ENCODE results near the gene S100A8.

Gene S100A8

GRCh38 chr1:153387001-153387400 is 3.9 kb downstream of the S100A8 start:
- H3K27me3 ChIP-seq (ENCODE audit: low read depth, low read length): peaks cover 85% of the 10 kb centered on the region
- H3K36me3 ChIP-seq (replicated peaks; ENCODE audit: low read depth, low read length): no peaks in the 10 kb centered on the region

GRCh38 chr1:153386500-153386901 is 4.4 kb downstream of the S100A8 start:
- Histone ChIP-seq H2AFZ (ENCODE audit: low read depth, low read length) (no peak overlapping the region), H3K9me3 (ENCODE audit: insufficient read depth, low read length) (no peaks in the 10 kb centered on the region), H3K9ac (ENCODE audit: low read length) (no peak overlapping the region), H3K27ac (ENCODE audit: low read length) (no peak overlapping the region), H3K79me2 (ENCODE audit: low read length) (no peaks in the 10 kb centered on the region), H3K4me3 (ENCODE audit: low read length) (no peak overlapping the region), H3K4me2 (ENCODE audit: low read length) (no peak overlapping the region), H3K27me3 (ENCODE audit: low read depth, low read length) (peaks cover 85% of the 10 kb centered on the region), H3K36me3 (replicated peaks; ENCODE audit: low read depth, low read length) (no peaks in the 10 kb centered on the region), H3K4me1 (ENCODE audit: low read length) (no peaks in the 10 kb centered on the region), H4K20me1 (ENCODE audit: insufficient read depth, low read length) (no peaks in the 10 kb centered on the region)
- TF ChIP-seq CTCF (IDR thresholded peaks at IDR 0.05; ENCODE audit: low read depth, low read length) (no peak), EZH2phosphoT487 (IDR thresholded peaks at IDR 0.05; ENCODE audit: low read depth) (no peak)

More at GRCh38 chr1:153387001-153387400, 3.9 kb downstream of the S100A8 start:
- Histone ChIP-seq H3K79me2 (ENCODE audit: low read length) (no peaks in the 10 kb centered on the region), H3K9ac (ENCODE audit: low read length) (no peak overlapping the region), H3K4me3 (ENCODE audit: low read length) (no peak overlapping the region), H3K9me3 (ENCODE audit: insufficient read depth, low read length) (no peaks in the 10 kb centered on the region), H4K20me1 (ENCODE audit: insufficient read depth, low read length) (no peaks in the 10 kb centered on the region), H3K4me1 (ENCODE audit: low read length) (no peaks in the 10 kb centered on the region), H2AFZ (ENCODE audit: low read depth, low read length) (no peak overlapping the region), H3K27ac (ENCODE audit: low read length) (no peak overlapping the region), H3K4me2 (ENCODE audit: low read length) (no peak overlapping the region)
- no peak for TF ChIP-seq CTCF (IDR thresholded peaks at IDR 0.05; ENCODE audit: low read depth, low read length)
- no peak for TF ChIP-seq EZH2phosphoT487 (IDR thresholded peaks at IDR 0.05; ENCODE audit: low read depth)

GRCh38 chr1:153384958-153385580 is 5.8 kb downstream of the S100A8 start:
- Histone ChIP-seq H3K27ac (ENCODE audit: low read length) (no peak overlapping the region), H3K9me3 (ENCODE audit: insufficient read depth, low read length) (no peaks in the 10 kb centered on the region), H3K4me3 (ENCODE audit: low read length) (no peak overlapping the region), H3K36me3 (replicated peaks; ENCODE audit: low read depth, low read length) (no peaks in the 10 kb centered on the region), H4K20me1 (ENCODE audit: insufficient read depth, low read length) (no peaks in the 10 kb centered on the region), H3K4me1 (ENCODE audit: low read length) (no peaks in the 10 kb centered on the region), H3K4me2 (ENCODE audit: low read length) (no peak overlapping the region), H2AFZ (ENCODE audit: low read depth, low read length) (no peak overlapping the region), H3K27me3 (ENCODE audit: low read depth, low read length) (peaks cover 78% of the 10 kb centered on the region), H3K9ac (ENCODE audit: low read length) (no peak overlapping the region), H3K79me2 (ENCODE audit: low read length) (no peaks in the 10 kb centered on the region)
- no peak for TF ChIP-seq EZH2phosphoT487 (IDR thresholded peaks at IDR 0.05; ENCODE audit: low read depth)
- no peak for TF ChIP-seq CTCF (IDR thresholded peaks at IDR 0.05; ENCODE audit: low read depth, low read length)

- H3K36me3 ChIP-seq (replicated peaks; ENCODE audit: low read depth, low read length): no peaks in the 10 kb centered on the region
- H4K20me1 ChIP-seq (ENCODE audit: insufficient read depth, low read length): no peaks in the 10 kb centered on the region
- H3K27me3 ChIP-seq (ENCODE audit: low read depth, low read length): peaks cover 72% of the 10 kb centered on the region
- no peak overlapping the region for H3K27ac ChIP-seq (ENCODE audit: low read length)
- H3K4me3 ChIP-seq (ENCODE audit: low read length): no peak overlapping the region
- H3K9ac ChIP-seq (ENCODE audit: low read length): no peak overlapping the region
- TF ChIP-seq CTCF (IDR thresholded peaks at IDR 0.05; ENCODE audit: low read depth, low read length): no peak
- TF ChIP-seq EZH2phosphoT487 (IDR thresholded peaks at IDR 0.05; ENCODE audit: low read depth): no peak
- H3K9me3 ChIP-seq (ENCODE audit: insufficient read depth, low read length): no peaks in the 10 kb centered on the region
- no peaks in the 10 kb centered on the region for H3K79me2 ChIP-seq (ENCODE audit: low read length)
- H3K4me1 ChIP-seq (ENCODE audit: low read length): no peaks in the 10 kb centered on the region
- H2AFZ ChIP-seq (ENCODE audit: low read depth, low read length): no peak overlapping the region
- no peak overlapping the region for H3K4me2 ChIP-seq (ENCODE audit: low read length)
These were observed 10.2 kb downstream of the S100A8 start for GRCh38 chr1:153380711-153381110.

All from OCI-LY3 (cell line).